Muscle layer of duodenum (tissue), 2 donors: ENCODE measurements around the gene USHBP1.

Source experiments
- H3K27ac ChIP-seq: one replicate; pipeline ENCODE4 v1.7.0; 2013; ENCODE audit warnings: mild to moderate bottlenecking, low read length
- H3K27me3 ChIP-seq: one replicate; pipeline ENCODE4 v1.7.0; 2013; ENCODE audit warnings: low read depth, mild to moderate bottlenecking, control low read depth, low read length
- H3K36me3 ChIP-seq, 2 donors: one replicate each; pipeline ENCODE4 v1.7.0; 2013; ENCODE audit warnings: low read length in 2 of 2, control low read depth in 1 of 2, mild to moderate bottlenecking in 1 of 2; ENCODE audit not compliant: insufficient read depth in 2 of 2, control insufficient read depth in 1 of 2
- H3K4me1 ChIP-seq, 2 donors: one replicate each; pipeline ENCODE4 v1.7.0; 2013; ENCODE audit warnings: low read length in 2 of 2, mild to moderate bottlenecking in 2 of 2, control low read depth in 1 of 2, moderate library complexity in 1 of 2; ENCODE audit not compliant: insufficient read depth in 2 of 2, control insufficient read depth in 1 of 2
- H3K4me3 ChIP-seq, 2 donors: one replicate each; pipeline ENCODE4 v1.7.0; 2013; ENCODE audit warnings: low read length in 2 of 2, low read depth in 1 of 2, mild to moderate bottlenecking in 1 of 2
- H3K9me3 ChIP-seq, 2 donors: one replicate each; pipeline ENCODE4 v1.7.0; 2013; ENCODE audit warnings: low read length in 2 of 2, control low read depth in 1 of 2, mild to moderate bottlenecking in 1 of 2; ENCODE audit not compliant: control insufficient read depth in 1 of 2
- donor health status: healthy.

The USHBP1 gene

DNA sequence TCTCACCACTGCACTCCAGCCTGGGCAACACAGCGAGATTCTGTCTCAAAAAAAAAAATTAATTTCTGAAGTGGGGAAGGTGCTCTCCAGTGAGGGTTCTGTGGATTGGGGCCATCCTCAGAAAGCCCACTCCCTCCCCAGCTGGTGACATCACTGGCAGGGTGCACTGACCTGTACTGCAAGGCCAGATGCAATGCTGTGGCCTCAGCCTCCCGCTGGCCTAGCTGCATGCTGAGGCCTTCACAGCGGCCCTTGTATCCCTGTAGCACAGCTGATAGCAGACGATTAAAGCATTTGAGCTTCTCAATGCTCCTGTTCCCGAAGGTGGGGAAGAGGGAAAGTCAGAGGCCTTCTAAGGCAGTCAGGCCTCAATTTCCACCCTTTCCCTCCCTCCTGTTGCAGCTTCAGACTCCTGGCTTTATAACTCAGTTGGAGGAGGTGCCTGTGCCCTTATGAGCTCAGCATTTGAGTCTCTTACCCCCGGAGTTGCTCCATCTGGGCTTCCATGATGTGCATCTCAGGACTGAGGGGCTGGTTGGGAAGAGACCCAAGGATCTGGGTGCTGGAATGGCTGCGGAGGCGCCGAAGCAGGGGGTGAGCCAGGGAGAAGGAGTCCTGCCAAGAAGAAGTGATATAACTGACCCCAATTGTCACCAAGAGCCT lies 5.3 kb downstream of the USHBP1 start:
- no peaks in the 10 kb centered on the region for H3K36me3 ChIP-seq
- H3K4me1 ChIP-seq, result no peaks in the 10 kb centered on the region
- peaks cover 0 to 8% of the 10 kb centered on the region in 2 donors for H3K9me3 ChIP-seq
- H3K4me3 ChIP-seq, result no peak overlapping the region
- no peaks in the 10 kb centered on the region for H3K27me3 ChIP-seq
- H3K27ac ChIP-seq, result no peak overlapping the region

- Histone ChIP-seq H3K9me3 (peaks cover 0 to 8% of the 10 kb centered on the region in 2 donors), H3K27me3 (no peaks in the 10 kb centered on the region), H3K36me3 (no peaks in the 10 kb centered on the region), H3K4me3 (no peak overlapping the region), H3K4me1 (no peaks in the 10 kb centered on the region), H3K27ac (no peak overlapping the region)
Measured at GRCh38 chr19:17256130-17256529, 8.4 kb downstream of the USHBP1 start.

DNA sequence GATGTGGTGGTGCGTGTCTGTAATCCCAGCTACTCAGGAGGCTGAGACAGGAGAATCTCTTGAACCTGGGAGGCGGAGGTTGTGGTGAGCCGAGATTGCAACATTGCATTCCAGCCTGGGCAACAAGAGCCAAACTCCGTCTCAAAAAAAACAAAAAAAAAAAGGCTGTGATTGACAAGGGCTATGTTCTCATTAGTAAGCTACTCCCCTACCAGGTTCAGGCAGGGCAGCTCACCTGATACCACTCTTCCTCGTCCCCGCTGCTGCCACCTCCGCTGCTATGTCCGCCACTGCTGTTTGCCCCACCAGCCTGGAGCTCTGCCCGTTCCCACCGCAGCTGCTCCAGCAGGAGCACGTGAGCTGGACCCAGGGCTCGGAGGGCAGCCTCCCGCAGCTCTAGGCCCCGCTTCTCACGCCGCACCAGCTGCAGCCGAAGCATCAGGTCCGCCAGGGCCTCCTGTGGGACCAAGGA lies 9.4 kb downstream of the USHBP1 start:
- Histone ChIP-seq H3K4me1 (no peaks in the 10 kb centered on the region), H3K4me3 (no peak overlapping the region), H3K9me3 (peaks cover 0 to 8% of the 10 kb centered on the region in 2 donors), H3K27ac (no peak overlapping the region), H3K27me3 (no peaks in the 10 kb centered on the region), H3K36me3 (no peaks in the 10 kb centered on the region)

GRCh38 chr19:17254636-17255035 lies 9.9 kb downstream of the USHBP1 start:
- no peaks in the 10 kb centered on the region for H3K27me3 ChIP-seq
- H3K27ac ChIP-seq, result no peak overlapping the region
- H3K4me1 ChIP-seq, result no peaks in the 10 kb centered on the region
- H3K36me3 ChIP-seq, result no peaks in the 10 kb centered on the region
- no peak overlapping the region for H3K4me3 ChIP-seq
- peaks cover 0 to 6% of the 10 kb centered on the region in 2 donors for H3K9me3 ChIP-seq

DNA sequence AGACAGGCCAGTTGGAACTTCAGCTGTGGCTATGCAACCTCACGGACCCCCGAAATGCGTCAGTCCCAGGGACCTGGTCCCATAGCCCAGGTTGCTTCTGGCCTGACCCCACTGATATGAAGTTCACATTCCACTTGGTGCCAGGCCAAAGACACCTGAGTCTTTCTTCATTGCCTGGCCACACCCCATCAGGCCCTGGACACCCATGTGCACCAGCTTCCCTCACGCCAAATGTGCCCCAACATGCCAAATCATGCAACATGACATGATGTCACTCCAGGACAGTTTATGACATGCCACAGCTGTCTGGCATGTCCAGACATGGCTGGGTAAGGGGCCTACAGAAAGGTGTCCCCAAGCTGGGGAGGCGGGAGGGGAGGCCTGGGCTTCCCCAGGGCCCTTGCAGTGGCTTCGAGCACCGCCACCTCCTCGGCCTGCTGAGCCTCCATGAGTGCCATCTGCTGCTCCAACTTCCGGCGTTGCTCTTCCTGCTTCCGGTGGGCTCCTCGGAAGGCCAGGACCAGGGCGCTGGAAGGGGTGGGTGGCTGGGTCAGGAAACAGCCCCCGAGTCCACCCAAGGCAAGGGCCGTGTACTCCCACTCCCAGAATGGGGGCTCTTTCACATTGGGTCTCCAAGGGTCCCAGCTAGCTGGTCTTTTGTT lies 14.5 kb downstream of the USHBP1 start:
- H3K9me3 ChIP-seq, result no peaks in the 10 kb centered on the region
- H3K36me3 ChIP-seq, result no peaks in the 10 kb centered on the region
- H3K27ac ChIP-seq, result no peak overlapping the region
- H3K4me1 ChIP-seq, result peaks cover 6 to 14% of the 10 kb centered on the region in 2 donors
- H3K4me3 ChIP-seq, result no peak overlapping the region
- no peaks in the 10 kb centered on the region for H3K27me3 ChIP-seq

DNA sequence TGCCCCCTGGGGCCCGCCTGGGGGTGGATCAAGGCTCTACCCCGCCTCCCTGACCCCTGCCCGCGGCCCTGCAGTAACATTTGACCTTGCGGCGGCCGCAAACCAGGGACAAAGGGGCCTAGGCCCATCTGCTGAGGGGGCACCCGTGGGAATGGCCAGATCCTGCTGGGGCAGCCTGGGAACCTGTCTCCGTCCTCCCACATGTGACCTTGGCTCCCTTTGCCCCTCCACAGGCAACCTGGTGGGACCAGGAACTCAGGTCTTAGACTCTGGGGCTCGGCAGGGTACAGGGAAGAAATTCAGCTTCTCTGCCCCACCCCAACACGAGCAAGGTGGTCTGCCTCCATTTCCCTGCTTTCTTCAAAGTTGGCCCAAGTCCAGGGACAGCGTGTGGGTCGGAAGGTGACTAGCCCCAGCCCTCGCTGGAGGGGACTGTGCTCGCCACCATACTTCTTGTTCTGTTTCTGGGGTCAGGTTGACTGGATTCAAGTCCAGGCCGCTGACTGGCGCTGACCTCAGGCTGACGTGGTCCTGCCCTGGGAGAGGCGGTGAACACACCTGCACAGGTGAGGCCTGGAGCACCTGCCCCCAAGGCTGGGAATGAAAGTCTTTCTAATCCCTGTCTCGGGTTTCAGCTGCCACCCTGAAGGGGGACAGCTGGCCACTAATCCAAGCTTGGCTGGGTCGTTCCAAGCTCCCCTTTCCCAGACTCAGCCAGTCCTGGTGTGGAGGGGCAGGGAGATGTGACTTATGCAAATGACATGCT lies 16.4 kb downstream of the USHBP1 start:
- Histone ChIP-seq H3K4me1 (peaks cover 6 to 23% of the 10 kb centered on the region in 2 donors), H3K27ac (no peak overlapping the region), H3K9me3 (no peaks in the 10 kb centered on the region), H3K4me3 (no peak overlapping the region), H3K27me3 (no peaks in the 10 kb centered on the region), H3K36me3 (no peaks in the 10 kb centered on the region)

- Histone ChIP-seq H3K4me3 (peak overlapping the region; percentile 30 to 70), H3K4me1 (peaks cover 6 to 35% of the 10 kb centered on the region in 2 donors), H3K27ac (no peak overlapping the region), H3K27me3 (no peaks in the 10 kb centered on the region), H3K36me3 (no peaks in the 10 kb centered on the region), H3K9me3 (no peaks in the 10 kb centered on the region)
Measured at GRCh38 chr19:17246681-17247425, 17.7 kb downstream of the USHBP1 start.

- Histone ChIP-seq H3K4me1 (peaks cover 6 to 35% of the 10 kb centered on the region in 2 donors), H3K36me3 (peaks cover 0 to 4% of the 10 kb centered on the region in 2 donors), H3K9me3 (no peaks in the 10 kb centered on the region), H3K27me3 (no peaks in the 10 kb centered on the region), H3K27ac (peak within 1 kb of the TSS; percentile 8), H3K4me3 (peak within 1 kb of the TSS; percentile 77 to 94)
Measured at GRCh38 chr19:17245535-17245984, 19.0 kb downstream of the USHBP1 start, which contains the start of gene NR2F6. Gene NR2F6 (minus strand): TSS chr19:17245919. CDS start chr19:17245220, 699 bp downstream.

DNA sequence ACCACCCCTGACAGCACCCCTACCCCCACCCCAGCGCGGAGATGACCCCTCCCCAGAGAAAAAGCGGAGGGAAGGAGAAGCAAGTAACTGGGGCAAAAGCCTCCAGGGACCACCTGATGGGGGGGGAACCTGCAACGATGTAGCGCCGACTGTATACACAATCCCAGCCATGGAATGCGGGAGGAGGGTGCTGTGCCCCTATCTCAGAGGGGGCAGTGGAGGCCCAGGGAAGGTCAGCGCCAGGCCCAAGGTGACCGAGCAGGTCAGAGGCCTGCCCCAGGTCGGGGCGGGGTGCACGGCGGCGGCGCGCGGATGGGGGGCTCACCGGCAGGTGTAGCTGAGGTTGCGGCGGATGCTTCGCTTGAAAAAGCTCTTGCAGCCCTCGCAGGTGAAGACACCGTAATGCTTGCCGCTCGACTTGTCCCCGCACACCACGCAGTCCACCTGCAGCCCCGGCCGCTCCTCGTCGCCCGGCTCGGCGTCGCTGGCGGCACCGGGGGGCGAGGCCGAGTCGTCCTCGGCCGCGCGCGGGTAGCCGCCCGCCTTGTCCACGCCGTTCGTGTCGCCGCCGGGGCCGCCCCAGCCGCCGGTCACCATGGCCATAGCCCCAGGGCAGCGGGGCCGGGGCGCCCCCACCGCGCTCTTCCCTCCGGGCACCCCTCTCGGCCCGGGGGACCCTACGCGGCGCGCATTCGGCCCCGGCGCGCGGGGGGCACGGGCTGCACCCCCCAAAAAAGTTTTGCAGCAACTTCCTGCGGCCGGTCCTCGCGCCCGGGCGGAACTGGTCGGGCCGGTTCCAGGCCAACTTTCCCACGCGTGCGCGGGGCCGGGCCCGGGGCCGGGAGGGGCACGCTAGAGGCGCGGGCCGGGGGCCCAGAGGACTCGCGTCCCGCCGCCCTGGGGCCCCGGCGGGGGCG lies 19.7 kb downstream of the USHBP1 start:
- H3K36me3 ChIP-seq, result peaks cover 0 to 9% of the 10 kb centered on the region in 2 donors
- H3K27ac ChIP-seq, result peak overlapping the region; percentile 8
- H3K4me1 ChIP-seq, result peaks cover 6 to 35% of the 10 kb centered on the region in 2 donors
- no peaks in the 10 kb centered on the region for H3K27me3 ChIP-seq
- no peaks in the 10 kb centered on the region for H3K9me3 ChIP-seq
- peak overlapping the region; percentile 77 to 94 for H3K4me3 ChIP-seq
